ENCODE measurements around the gene AUTS2.

AUTS2 gene

DNA sequence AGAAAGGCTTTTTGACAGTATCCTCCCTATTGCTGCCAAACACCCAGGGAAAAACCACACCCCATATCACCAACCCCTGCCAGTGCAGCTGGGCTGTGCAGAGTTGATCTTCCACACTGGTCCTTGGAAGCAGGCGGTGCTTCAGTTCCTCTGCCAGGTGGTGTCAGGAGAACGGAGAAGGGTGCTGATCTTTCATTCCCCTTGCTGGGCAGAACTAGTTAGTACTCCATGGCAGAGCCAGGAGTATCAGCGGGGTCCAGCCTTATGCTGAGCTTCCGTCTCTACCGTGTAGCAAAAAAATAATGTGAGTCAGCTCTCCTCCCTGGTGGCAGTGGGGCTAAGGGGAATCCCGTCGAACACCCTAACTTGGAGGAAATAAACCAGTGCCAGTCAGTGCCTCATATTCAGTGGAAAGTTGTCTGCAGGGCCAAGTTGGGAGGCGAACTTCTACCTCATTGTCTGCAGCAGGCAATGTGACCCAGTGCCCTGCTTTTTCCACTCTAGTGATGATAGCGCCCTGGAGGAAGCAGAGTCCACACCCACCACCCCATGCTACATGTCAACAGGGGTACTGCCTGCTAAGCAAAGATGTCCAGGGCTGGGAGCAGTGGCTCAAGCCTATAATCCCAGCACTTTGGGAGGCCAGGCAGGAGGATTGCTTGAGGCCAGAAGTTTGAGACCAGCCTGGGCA is 175.4 kb downstream of the AUTS2 start:
- intact Hi-C loops (cut with DNase I; ENCODE audit: low total_unique reads), result no loop called here
- Histone ChIP-seq H3K9me3 (no peaks in the 10 kb centered on the region), H3K27me3 (no peaks in the 10 kb centered on the region), H3K4me3 (no peak overlapping the region), H3K36me3 (no peaks in the 10 kb centered on the region), H3K27ac (no peak overlapping the region), H3K4me1 (no peaks in the 10 kb centered on the region)
- TF ChIP-seq, protein P1, sequence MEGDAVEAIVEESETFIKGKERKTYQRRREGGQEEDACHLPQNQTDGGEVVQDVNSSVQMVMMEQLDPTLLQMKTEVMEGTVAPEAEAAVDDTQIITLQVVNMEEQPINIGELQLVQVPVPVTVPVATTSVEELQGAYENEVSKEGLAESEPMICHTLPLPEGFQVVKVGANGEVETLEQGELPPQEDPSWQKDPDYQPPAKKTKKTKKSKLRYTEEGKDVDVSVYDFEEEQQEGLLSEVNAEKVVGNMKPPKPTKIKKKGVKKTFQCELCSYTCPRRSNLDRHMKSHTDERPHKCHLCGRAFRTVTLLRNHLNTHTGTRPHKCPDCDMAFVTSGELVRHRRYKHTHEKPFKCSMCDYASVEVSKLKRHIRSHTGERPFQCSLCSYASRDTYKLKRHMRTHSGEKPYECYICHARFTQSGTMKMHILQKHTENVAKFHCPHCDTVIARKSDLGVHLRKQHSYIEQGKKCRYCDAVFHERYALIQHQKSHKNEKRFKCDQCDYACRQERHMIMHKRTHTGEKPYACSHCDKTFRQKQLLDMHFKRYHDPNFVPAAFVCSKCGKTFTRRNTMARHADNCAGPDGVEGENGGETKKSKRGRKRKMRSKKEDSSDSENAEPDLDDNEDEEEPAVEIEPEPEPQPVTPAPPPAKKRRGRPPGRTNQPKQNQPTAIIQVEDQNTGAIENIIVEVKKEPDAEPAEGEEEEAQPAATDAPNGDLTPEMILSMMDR (IDR thresholded peaks at IDR 0.05), result no peak
- DNase-seq, result no peak

DNA sequence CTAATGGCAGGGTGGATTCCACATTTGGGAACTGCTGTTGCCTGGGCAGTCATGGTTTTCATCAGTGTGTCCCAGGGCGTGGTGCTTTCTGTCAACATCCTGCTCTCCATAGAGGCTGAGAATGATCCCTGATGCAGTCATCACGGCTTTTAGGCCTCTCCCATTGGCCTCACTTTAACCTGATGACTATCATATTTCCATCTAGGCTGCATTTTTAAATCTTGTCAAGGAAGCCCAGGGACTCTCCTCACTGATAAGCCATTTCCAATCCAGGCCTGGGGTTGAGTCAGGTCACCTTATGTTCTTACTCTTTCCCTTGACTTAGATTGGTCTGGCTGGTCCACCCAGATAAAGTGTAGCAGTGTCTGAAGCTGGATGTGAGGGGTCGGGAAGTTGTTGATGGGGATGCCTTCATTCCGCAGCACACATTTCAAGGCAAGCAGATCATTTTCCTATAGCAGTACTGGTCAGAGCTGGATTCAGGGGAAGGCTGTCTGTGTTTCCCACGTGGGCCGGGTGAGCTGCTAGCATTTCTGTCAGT is 177.0 kb downstream of the AUTS2 start:
- Histone ChIP-seq H3K27ac (no peak overlapping the region), H3K9me3 (no peaks in the 10 kb centered on the region), H3K4me3 (no peak overlapping the region), H3K4me1 (no peaks in the 10 kb centered on the region), H3K27me3 (no peaks in the 10 kb centered on the region), H3K36me3 (no peaks in the 10 kb centered on the region)
- peak in 1 of 2 donors; percentile 36 for DNase-seq
- TF ChIP-seq, protein P1 (IDR thresholded peaks at IDR 0.05), result no peak
- intact Hi-C loops (cut with DNase I; ENCODE audit: low total_unique reads), result no loop called here

DNA sequence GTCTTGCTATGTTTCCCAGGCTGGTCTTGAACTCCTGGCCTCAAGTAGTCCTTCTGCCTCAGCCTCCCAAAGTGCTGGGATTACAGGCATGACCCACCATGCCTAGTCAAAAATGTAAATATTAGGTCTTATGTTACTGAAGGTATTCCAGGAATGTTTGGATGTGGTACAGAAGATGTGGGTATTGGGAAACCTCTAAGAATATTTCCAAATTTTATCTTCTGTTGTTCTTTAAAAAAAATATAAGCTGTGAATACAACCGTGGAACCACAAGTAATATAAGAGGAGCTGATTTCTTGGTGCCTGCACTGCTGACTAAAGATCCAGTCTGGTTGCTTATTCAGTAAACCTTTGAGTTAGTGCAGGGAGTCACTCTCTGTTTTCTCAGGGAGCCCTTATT is 178.3 kb downstream of the AUTS2 start:
- Histone ChIP-seq H3K9me3 (no peaks in the 10 kb centered on the region), H3K4me1 (peaks cover 0 to 9% (median 4%) of the 10 kb centered on the region in 4 donors)

DNA sequence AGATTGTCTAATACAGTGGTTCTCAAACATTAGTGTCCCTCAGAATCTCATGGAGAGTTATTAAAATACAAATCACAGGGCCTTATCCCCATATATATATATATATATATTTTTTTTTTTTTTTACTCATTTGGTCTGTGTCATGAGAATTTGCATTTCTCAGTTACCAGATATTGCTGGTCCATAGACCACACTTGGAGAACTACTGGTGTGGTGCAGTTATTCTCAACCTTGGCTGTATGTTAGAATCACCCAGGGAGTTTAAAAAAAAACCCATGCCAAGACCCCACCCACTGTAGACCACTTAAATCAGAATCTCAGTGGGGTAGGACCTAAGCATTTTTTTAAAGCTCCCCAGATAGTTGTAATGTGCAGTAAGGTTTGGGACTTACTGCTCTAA is 179.9 kb downstream of the AUTS2 start:
- Histone ChIP-seq H3K36me3 (no peaks in the 10 kb centered on the region), H3K27me3 (no peaks in the 10 kb centered on the region), H3K4me3 (no peak overlapping the region), H3K27ac (no peak overlapping the region), H3K4me1 (peaks cover 0 to 24% (median 11%) of the 10 kb centered on the region in 4 donors), H3K9me3 (no peaks in the 10 kb centered on the region)
- DNase-seq, result no peak
- TF ChIP-seq, protein P1 (IDR thresholded peaks at IDR 0.05), result no peak
- intact Hi-C loops (cut with DNase I; ENCODE audit: low total_unique reads), result no loop called here

More for the DNA sequence above, 178.3 kb downstream of the AUTS2 start:
- no peak overlapping the region for H3K4me3 ChIP-seq
- intact Hi-C loops (cut with DNase I; ENCODE audit: low total_unique reads), result no loop called here
- no peak overlapping the region for H3K27ac ChIP-seq
- no peak for DNase-seq
- TF ChIP-seq, protein P1 (IDR thresholded peaks at IDR 0.05), result no peak
- H3K36me3 ChIP-seq, result no peaks in the 10 kb centered on the region
- no peaks in the 10 kb centered on the region for H3K27me3 ChIP-seq

DNA sequence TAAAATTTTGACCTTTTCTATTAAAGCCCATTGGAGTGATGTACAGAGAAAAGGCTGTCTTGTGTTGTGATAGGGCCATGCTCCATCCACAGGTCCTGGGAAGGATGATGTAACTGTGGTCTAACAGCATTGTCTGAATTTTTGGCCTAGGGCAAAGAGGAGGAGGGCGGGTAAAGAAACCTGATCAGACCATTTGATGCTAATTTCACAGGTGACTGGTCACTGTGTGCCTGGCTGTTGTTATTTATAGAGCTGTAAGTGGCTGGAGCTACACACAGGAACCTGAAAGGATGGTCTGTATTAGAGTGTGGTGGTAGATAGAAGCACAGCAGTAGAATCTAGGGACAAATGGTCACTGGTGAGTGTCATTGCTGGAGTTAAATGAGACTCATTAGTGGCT is 182.1 kb downstream of the AUTS2 start:
- peaks cover 0 to 38% (median 20%) of the 10 kb centered on the region in 4 donors for H3K4me1 ChIP-seq
- no peaks in the 10 kb centered on the region for H3K36me3 ChIP-seq
- no peak for DNase-seq
- H3K27ac ChIP-seq, result no peak overlapping the region
- H3K9me3 ChIP-seq, result no peaks in the 10 kb centered on the region
- TF ChIP-seq, protein P1 (IDR thresholded peaks at IDR 0.05), result no peak
- intact Hi-C loops (cut with DNase I; ENCODE audit: low total_unique reads), result no loop called here
- H3K27me3 ChIP-seq, result no peaks in the 10 kb centered on the region
- H3K4me3 ChIP-seq, result no peak overlapping the region
